HepG2 (cell line): ENCODE measurements around the gene PPP1R13L. TPM values are rescaled to one million over a fixed set of nuclear protein-coding genes. Genes with fewer than 3 reads are reported as not detected.
A peak's percentile ranks its signal among the peaks of the same experiment; 100 is the strongest.

Experiments used
- ATF7 ChIP-seq, 2 experiments: fragments of 450-650 bp in 1 of 2; sonication (generic) in 1 of 2; formaldehyde crosslinking in 1 of 2; IDR thresholded peaks; 2 replicates each; pipeline versions ENCODE4 v1.4.0 to v1.6.1; 2016 to 2020; ENCODE audit warnings: antibody characterized with exemption in 1 of 2, mild to moderate bottlenecking in 1 of 2, missing genetic modification reagents in 1 of 2
- EZH2 ChIP-seq: conservative IDR thresholded peaks from 2 replicates; pipeline ENCODE4 v1.6.1; 2012; ENCODE audit warnings: mild to moderate bottlenecking, low read depth, low read length, moderate library complexity
- GABPA ChIP-seq, 2 experiments: IDR thresholded peaks; 2 replicates each; pipeline ENCODE4 v1.6.1; 2011 to 2016; ENCODE audit warnings: low read depth in 2 of 2, low read length in 1 of 2, missing biosample characterization in 1 of 2, missing genetic modification characterization in 1 of 2
- IRF2 ChIP-seq: IDR thresholded peaks from 2 replicates; pipeline ENCODE4 v1.6.1; 2018; ENCODE audit warnings: missing genetic modification reagents, missing compliant biosample characterization
- KLF6 ChIP-seq: IDR thresholded peaks from 2 replicates; pipeline ENCODE4 v1.8.0; 2016; ENCODE audit warnings: missing biosample characterization, missing genetic modification reagents
- MEIS1 ChIP-seq: sonication (generic); formaldehyde crosslinking; IDR thresholded peaks from 2 replicates; pipeline ENCODE4 v1.9.0; 2021; ENCODE audit warnings: mild to moderate bottlenecking, missing genetic modification reagents, moderate library complexity, borderline replicate concordance
- NCOR1 ChIP-seq: fragments of 200-600 bp; sonication (generic); IDR thresholded peaks from 2 replicates; pipeline ENCODE4 v1.7.0; 2017; ENCODE audit warnings: antibody characterized with exemption, low read length, borderline replicate concordance
- PAF1 ChIP-seq: IDR thresholded peaks from 2 replicates; pipeline ENCODE4 v1.6.1; 2016; ENCODE audit warnings: missing genetic modification reagents, missing compliant biosample characterization
- RXRA ChIP-seq: sonication (generic); formaldehyde crosslinking; IDR thresholded peaks from 2 replicates; pipeline ENCODE4 v1.5.1; 2020; ENCODE audit warnings: missing genetic modification reagents
- SIN3A ChIP-seq: IDR thresholded peaks from 2 replicates; pipeline ENCODE4 v1.6.1; 2011; ENCODE audit warnings: low read depth, mild to moderate bottlenecking, control low read depth, low read length, borderline replicate concordance
- TEAD3 ChIP-seq: optimal IDR thresholded peaks from 2 replicates; pipeline ENCODE3; 2016; ENCODE audit warnings: borderline replicate concordance
- ZMYM2 ChIP-seq: sonication (generic); formaldehyde crosslinking; IDR thresholded peaks from 2 replicates; pipeline ENCODE4 v1.8.0; 2022; ENCODE audit warnings: mild to moderate bottlenecking, missing genetic modification reagents
- ZNF101 ChIP-seq: sonication (generic); formaldehyde crosslinking; IDR thresholded peaks from 2 replicates; pipeline ENCODE4 v1.4.0; 2020; ENCODE audit warnings: mild to moderate bottlenecking, low read depth, missing genetic modification reagents, borderline replicate concordance
- ZNF142 ChIP-seq: sonication (generic); formaldehyde crosslinking; IDR thresholded peaks from 2 replicates; pipeline ENCODE4 v1.4.0; 2020; ENCODE audit warnings: missing genetic modification reagents
- ZNF296 ChIP-seq: sonication (generic); formaldehyde crosslinking; conservative IDR thresholded peaks from 2 replicates; pipeline ENCODE4 v1.5.0; 2020; ENCODE audit warnings: mild to moderate bottlenecking, missing genetic modification reagents
- ZNF343 ChIP-seq: sonication (generic); formaldehyde crosslinking; IDR thresholded peaks from 2 replicates; pipeline ENCODE4 v1.4.0; 2020; ENCODE audit warnings: mild to moderate bottlenecking, missing genetic modification reagents
- ZNF619 ChIP-seq: sonication (generic); formaldehyde crosslinking; IDR thresholded peaks from 2 replicates; pipeline ENCODE4 v1.4.0; 2020; ENCODE audit warnings: mild to moderate bottlenecking, missing genetic modification reagents
- polyA plus RNA-seq, 8 experiments: library from polyadenylated mRNA; depleted of rRNA in 3 of 8; stranded (reverse) in 7 of 8; unstranded in 1 of 8; fragments of >200 nt; fragmentation: Illumina TruSeq in 4 of 8; extraction: Trizol in 4 of 8; gene quantifications; 2 replicates each; pipeline versions ENCODE4 v1.2.1 to v1.2.3, GENCODE V29; 2011 to 2016; ENCODE audit warnings: low read depth in 4 of 8, missing spikeins in 1 of 8, mixed read lengths in 1 of 8; ENCODE audit not compliant: insufficient read depth in 1 of 8
- total RNA-seq, 5 experiments: library from RNA; depleted of rRNA; stranded (reverse); fragments of >200 nt; fragmentation: Illumina TruSeq; extraction: Trizol; gene quantifications; 2 replicates each; pipeline ENCODE4 v1.2.3, GENCODE V29; 2016; ENCODE audit warnings: low read depth in 1 of 5
- TF ChIP-seq, protein P1 (sequence below): sonication (generic); formaldehyde crosslinking; conservative IDR thresholded peaks from 2 replicates; pipeline ENCODE4 v1.5.0; 2020; ENCODE audit warnings: missing genetic modification reagents
- TF ChIP-seq, protein P2 (sequence below): sonication (generic); formaldehyde crosslinking; conservative IDR thresholded peaks from 2 replicates; pipeline ENCODE4 v1.4.0; 2020; ENCODE audit warnings: missing genetic modification reagents
- TF ChIP-seq, protein P3 (sequence below): sonication (generic); formaldehyde crosslinking; IDR thresholded peaks from 2 replicates; pipeline ENCODE4 v1.5.0; 2020; ENCODE audit warnings: missing genetic modification reagents

The PPP1R13L gene
- total and polyA plus RNA-seq, 2 of the 13 experiments (the other 11 are each of a cell fraction or from before 2014, with no cell fraction given) = 1.3 to 6.6 TPM

DNA sequence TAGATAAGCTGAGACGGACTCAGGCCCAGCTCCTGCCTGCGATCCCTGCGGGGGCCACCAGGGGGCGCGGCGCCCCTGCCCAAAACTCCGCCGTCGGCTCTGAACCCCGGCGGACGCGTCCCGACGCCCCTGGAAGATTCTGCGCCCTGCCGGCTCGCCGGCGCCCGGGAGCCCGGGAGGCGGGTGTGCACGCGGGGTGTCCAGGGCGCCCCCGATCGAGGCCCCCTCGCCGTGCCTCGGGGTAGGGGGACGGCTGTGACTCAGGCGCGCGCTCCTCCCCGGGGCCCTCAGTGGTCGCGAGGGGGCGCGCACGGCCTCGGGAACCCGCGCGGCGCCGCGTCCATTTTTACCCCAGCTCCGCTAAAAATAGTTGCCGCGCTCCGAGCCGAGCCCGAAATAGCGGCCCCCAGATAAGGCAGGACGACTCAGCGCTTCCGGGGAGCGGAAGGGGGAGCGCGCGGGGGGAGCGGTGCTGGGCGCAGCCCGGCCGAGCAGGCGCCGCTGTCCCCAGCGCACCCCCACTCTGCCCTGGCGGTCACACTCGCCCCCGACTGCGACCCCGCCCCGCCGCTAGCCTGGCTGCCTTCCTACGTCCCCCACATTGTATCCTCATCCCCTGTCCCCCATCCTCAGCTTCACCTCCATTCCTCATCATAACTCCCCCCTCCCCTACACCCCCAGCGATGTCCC is 34.8 kb upstream of the PPP1R13L start (continued):
- TF ChIP-seq IRF2 = 0 out of 2 replicates have a peak, but pooled peaks have one; percentile 31
- TF ChIP-seq ZNF142 (CRISPR knock-in tag) = 0 out of 2 replicates have a peak, but pooled peaks have one; percentile 51
- TF ChIP-seq MEIS1 (CRISPR knock-in tag) = no peak
- no peak for TF ChIP-seq ATF7 (IDR thresholded peaks at IDR 0.05)
- TF ChIP-seq ATF7 (CRISPR knock-in tag; IDR thresholded peaks at IDR 0.05) = no peak
- TF ChIP-seq, protein P1, sequence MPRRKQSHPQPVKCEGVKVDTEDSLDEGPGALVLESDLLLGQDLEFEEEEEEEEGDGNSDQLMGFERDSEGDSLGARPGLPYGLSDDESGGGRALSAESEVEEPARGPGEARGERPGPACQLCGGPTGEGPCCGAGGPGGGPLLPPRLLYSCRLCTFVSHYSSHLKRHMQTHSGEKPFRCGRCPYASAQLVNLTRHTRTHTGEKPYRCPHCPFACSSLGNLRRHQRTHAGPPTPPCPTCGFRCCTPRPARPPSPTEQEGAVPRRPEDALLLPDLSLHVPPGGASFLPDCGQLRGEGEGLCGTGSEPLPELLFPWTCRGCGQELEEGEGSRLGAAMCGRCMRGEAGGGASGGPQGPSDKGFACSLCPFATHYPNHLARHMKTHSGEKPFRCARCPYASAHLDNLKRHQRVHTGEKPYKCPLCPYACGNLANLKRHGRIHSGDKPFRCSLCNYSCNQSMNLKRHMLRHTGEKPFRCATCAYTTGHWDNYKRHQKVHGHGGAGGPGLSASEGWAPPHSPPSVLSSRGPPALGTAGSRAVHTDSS (CRISPR knock-in tag) = no peak
- no peak for TF ChIP-seq EZH2
- TF ChIP-seq SIN3A = no peak
- TF ChIP-seq ZNF101 (CRISPR knock-in tag) = no peak
- TF ChIP-seq PAF1 = no peak
- no peak for TF ChIP-seq RXRA (CRISPR knock-in tag)
- TF ChIP-seq KLF6 = no peak
- TF ChIP-seq ZMYM2 (CRISPR knock-in tag) = no peak
- no peak for TF ChIP-seq GABPA (IDR thresholded peaks at IDR 0.05; ENCODE audit: low read depth, low read length)
- TF ChIP-seq GABPA (CRISPR knock-in tag; IDR thresholded peaks at IDR 0.05; ENCODE audit: low read depth) = peak; percentile 62; the same call in 1 of the 2 replicates
- TF ChIP-seq, protein P2, sequence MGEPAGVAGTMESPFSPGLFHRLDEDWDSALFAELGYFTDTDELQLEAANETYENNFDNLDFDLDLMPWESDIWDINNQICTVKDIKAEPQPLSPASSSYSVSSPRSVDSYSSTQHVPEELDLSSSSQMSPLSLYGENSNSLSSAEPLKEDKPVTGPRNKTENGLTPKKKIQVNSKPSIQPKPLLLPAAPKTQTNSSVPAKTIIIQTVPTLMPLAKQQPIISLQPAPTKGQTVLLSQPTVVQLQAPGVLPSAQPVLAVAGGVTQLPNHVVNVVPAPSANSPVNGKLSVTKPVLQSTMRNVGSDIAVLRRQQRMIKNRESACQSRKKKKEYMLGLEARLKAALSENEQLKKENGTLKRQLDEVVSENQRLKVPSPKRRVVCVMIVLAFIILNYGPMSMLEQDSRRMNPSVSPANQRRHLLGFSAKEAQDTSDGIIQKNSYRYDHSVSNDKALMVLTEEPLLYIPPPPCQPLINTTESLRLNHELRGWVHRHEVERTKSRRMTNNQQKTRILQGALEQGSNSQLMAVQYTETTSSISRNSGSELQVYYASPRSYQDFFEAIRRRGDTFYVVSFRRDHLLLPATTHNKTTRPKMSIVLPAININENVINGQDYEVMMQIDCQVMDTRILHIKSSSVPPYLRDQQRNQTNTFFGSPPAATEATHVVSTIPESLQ (CRISPR knock-in tag) = no peak
- TF ChIP-seq ZNF296 (CRISPR knock-in tag) = no peak
- TF ChIP-seq ZNF343 (CRISPR knock-in tag) = no peak
- TF ChIP-seq TEAD3 (CRISPR knock-in tag) = no peak
- TF ChIP-seq NCOR1 = no peak
- TF ChIP-seq ZNF619 (CRISPR knock-in tag) = no peak
- TF ChIP-seq, protein P3, sequence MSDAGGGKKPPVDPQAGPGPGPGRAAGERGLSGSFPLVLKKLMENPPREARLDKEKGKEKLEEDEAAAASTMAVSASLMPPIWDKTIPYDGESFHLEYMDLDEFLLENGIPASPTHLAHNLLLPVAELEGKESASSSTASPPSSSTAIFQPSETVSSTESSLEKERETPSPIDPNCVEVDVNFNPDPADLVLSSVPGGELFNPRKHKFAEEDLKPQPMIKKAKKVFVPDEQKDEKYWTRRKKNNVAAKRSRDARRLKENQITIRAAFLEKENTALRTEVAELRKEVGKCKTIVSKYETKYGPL = no peak
